A549 (cell line): Measurements from ENCODE around the gene HOXA5. TPM values are rescaled to one million over a fixed set of nuclear protein-coding genes. Genes with fewer than 3 reads are reported as not detected.

Experiments
- ATAC-seq, 2 experiments: fragments of 200-7000 bp in 1 of 2; fragments of >200 bp in 1 of 2; cut with Nextera tagmentation in 1 of 2; cut with Tn5 transposase in 1 of 2; 3 replicates each; pipeline versions ENCODE4 v1.8.0 to v1.9.1; 2018 to 2020; ENCODE audit warnings: mild to moderate bottlenecking in 1 of 2, moderate library complexity in 1 of 2
- CTCF ChIA-PET: fragments of 300-600 bp; sonication (Branson Sonifier 250); formaldehyde crosslinking; extraction: SDS; loops from one replicate; lab custom pipeline; 2021; ENCODE audit warnings: antibody characterized with exemption, inconsistent platforms; lab: Yijun Ruan, JAX
- POLR2A ChIA-PET: fragments of 350-600 bp; formaldehyde crosslinking; extraction: SDS; loops from one replicate; lab custom pipeline; 2021; ENCODE audit warnings: antibody characterized with exemption, inconsistent platforms; lab: Yijun Ruan, JAX
- DNase-seq, 2 experiments: peaks; one replicate each; pipeline versions ENCODE4 v3.0.0 to v3.0.0-alpha.2; 2011 to 2016; ENCODE audit warnings: low read depth in 1 of 2, low spot score in 1 of 2
- FAIRE-seq: peaks from 2 replicates; lab custom pipeline; 2011; peaks lifted over from hg19 to GRCh38; lab: Jason Lieb, UNC
- H3K27ac ChIP-seq, 2 experiments: fragments of >200 bp; sonication (Bioruptor Twin); formaldehyde crosslinking; 3 replicates each; pipeline ENCODE4 v1.5.1; 2016 to 2017
- H3K4me1 ChIP-seq: fragments of >200 bp; sonication (Bioruptor Twin); formaldehyde crosslinking; 3 replicates; pipeline ENCODE4 v1.6.1; 2016
- H3K4me2 ChIP-seq: fragments of >200 bp; sonication (Bioruptor Twin); formaldehyde crosslinking; 3 replicates; pipeline ENCODE4 v1.6.1; 2016
- H3K4me3 ChIP-seq: fragments of >200 bp; sonication (Bioruptor Twin); formaldehyde crosslinking; 3 replicates; pipeline ENCODE4 v1.5.1; 2016
- H3K9me3 ChIP-seq: fragments of >200 bp; sonication (Bioruptor Twin); formaldehyde crosslinking; 3 replicates; pipeline ENCODE4 v1.6.1; 2016
- BHLHE40 ChIP-seq: IDR thresholded peaks from 2 replicates; pipeline ENCODE4 v1.6.1; 2012; ENCODE audit warnings: low read depth, low read length, inconsistent platforms
- CBX8 ChIP-seq: fragments of 200-600 bp; sonication (generic); IDR thresholded peaks from 2 replicates; pipeline ENCODE4 v1.6.1; 2016
- CEBPB ChIP-seq, 2 experiments: fragments of >200 bp in 1 of 2; sonication (Bioruptor Twin) in 1 of 2; formaldehyde crosslinking in 1 of 2; IDR thresholded peaks; 2 replicates each; pipeline ENCODE4 v1.6.1; 2012 to 2016
- CTCF ChIP-seq: fragments of >200 bp; sonication (Bioruptor Twin); formaldehyde crosslinking; IDR thresholded peaks from 3 replicates; pipeline ENCODE4 v1.5.1; 2016
- E2F6 ChIP-seq: IDR thresholded peaks from 2 replicates; pipeline ENCODE4 v1.6.1; 2012; ENCODE audit warnings: low read depth, borderline replicate concordance
- EHMT2 ChIP-seq: fragments of 200-600 bp; sonication (generic); IDR thresholded peaks from 2 replicates; pipeline ENCODE4 v1.6.1; 2016; ENCODE audit warnings: antibody characterized with exemption, low read depth, mild to moderate bottlenecking, moderate library complexity
- ESRRA ChIP-seq: fragments of 150-350 bp; IDR thresholded peaks from 2 replicates; pipeline ENCODE4 v1.6.1; 2014; ENCODE audit warnings: mild to moderate bottlenecking, low read length, borderline replicate concordance
- FOSL2 ChIP-seq, 2 experiments: fragments of 450-650 bp in 1 of 2; fragments of >200 bp in 1 of 2; sonication (Bioruptor Twin) in 1 of 2; formaldehyde crosslinking; IDR thresholded peaks; 2 replicates each; pipeline versions ENCODE4 v1.5.0 to v1.6.1; 2016 to 2020; ENCODE audit warnings: mild to moderate bottlenecking in 1 of 2, moderate library complexity in 1 of 2
- GATA3 ChIP-seq: IDR thresholded peaks from 2 replicates; pipeline ENCODE4 v1.6.1; 2012; ENCODE audit warnings: borderline replicate concordance
- HDAC2 ChIP-seq: fragments of 200-600 bp; sonication (generic); IDR thresholded peaks from 2 replicates; pipeline ENCODE4 v1.6.1; 2016
- HOXA7 ChIP-seq: fragments of 250-450 bp; sonication (Bioruptor Pico); IDR thresholded peaks from 2 replicates; pipeline ENCODE4 v1.5.0; 2020; ENCODE audit warnings: mild to moderate bottlenecking, moderate library complexity
- HOXB13 ChIP-seq: fragments of 250-450 bp; sonication (Bioruptor Pico); IDR thresholded peaks from 2 replicates; pipeline ENCODE4 v1.5.0; 2020; ENCODE audit warnings: low read depth, mild to moderate bottlenecking, moderate library complexity
- HOXB5 ChIP-seq: fragments of 250-450 bp; sonication (Bioruptor Pico); IDR thresholded peaks from 2 replicates; pipeline ENCODE4 v1.5.0; 2020; ENCODE audit warnings: mild to moderate bottlenecking, moderate library complexity
- JUN ChIP-seq, 2 experiments: fragments of >200 bp; sonication (Bioruptor Twin); formaldehyde crosslinking; IDR thresholded peaks; 2 replicates in 1 of 2; 3 replicates in 1 of 2; pipeline ENCODE4 v1.6.1; 2016 to 2017
- JUNB ChIP-seq: fragments of >200 bp; sonication (Bioruptor Twin); formaldehyde crosslinking; IDR thresholded peaks from 2 replicates; pipeline ENCODE4 v1.6.1; 2016
- NFE2L2 ChIP-seq: fragments of 150-350 bp; conservative IDR thresholded peaks from 2 replicates; pipeline ENCODE4 v1.6.1; 2014; ENCODE audit warnings: low read length
- PHF8 ChIP-seq: fragments of 200-600 bp; sonication (generic); IDR thresholded peaks from 2 replicates; pipeline ENCODE4 v1.6.1; 2016; ENCODE audit warnings: low read depth, mild to moderate bottlenecking, antibody characterized with exemption, moderate library complexity, borderline replicate concordance
- POLR2A ChIP-seq: IDR thresholded peaks from 2 replicates; pipeline ENCODE4 v1.6.1; 2012; ENCODE audit warnings: mild to moderate bottlenecking, low read length
- RARB ChIP-seq: fragments of 250-450 bp; sonication (Bioruptor Pico); IDR thresholded peaks from 2 replicates; pipeline ENCODE4 v1.8.0; 2021; ENCODE audit warnings: mild to moderate bottlenecking, moderate library complexity
- RCOR1 ChIP-seq: fragments of 150-350 bp; IDR thresholded peaks from 2 replicates; pipeline ENCODE4 v1.6.1; 2014; ENCODE audit warnings: antibody characterized with exemption, low read length, low read depth
- REST ChIP-seq: fragments of 200-600 bp; sonication (generic); IDR thresholded peaks from 2 replicates; pipeline ENCODE4 v1.6.1; 2016; ENCODE audit warnings: antibody characterized with exemption, mild to moderate bottlenecking, moderate library complexity
- RFX5 ChIP-seq: fragments of 450-650 bp; IDR thresholded peaks from 2 replicates; pipeline ENCODE4 v1.7.1; 2014; ENCODE audit warnings: antibody characterized with exemption, mild to moderate bottlenecking, moderate library complexity
- TFCP2L1 ChIP-seq: fragments of 250-450 bp; sonication (Bioruptor Pico); IDR thresholded peaks from 2 replicates; pipeline ENCODE4 v1.5.0; 2021; ENCODE audit warnings: mild to moderate bottlenecking
- TP53 ChIP-seq: fragments of 250-450 bp; sonication (Bioruptor Pico); IDR thresholded peaks from 2 replicates; pipeline ENCODE4 v1.5.0; 2021; ENCODE audit warnings: mild to moderate bottlenecking, moderate library complexity
- USF2 ChIP-seq: fragments of 450-650 bp; IDR thresholded peaks from 2 replicates; pipeline ENCODE4 v1.6.1; 2014; ENCODE audit warnings: antibody characterized with exemption
- ZC3H11A ChIP-seq: fragments of 450-650 bp; IDR thresholded peaks from 2 replicates; pipeline ENCODE4 v1.6.1; 2014; ENCODE audit warnings: antibody characterized with exemption, mild to moderate bottlenecking
- ZNF302 ChIP-seq: fragments of 250-450 bp; sonication (Bioruptor Pico); IDR thresholded peaks from 2 replicates; pipeline ENCODE4 v1.9.0; 2021; ENCODE audit warnings: inconsistent platforms, mild to moderate bottlenecking, moderate library complexity
- WGBS: methylation state at CpG from one replicate; pipeline ENCODE4 v1.1.6; 2017; ENCODE audit errors: missing lambda C conversion rate; 5-methylcytosine and 5-hydroxymethylcytosine counted together
- polyA plus RNA-seq, 4 experiments: library from polyadenylated mRNA; depleted of rRNA in 3 of 4; stranded (reverse); fragments of >200 nt; fragmentation: RNase III in 1 of 4; extraction: RNeasy Plus Mini Kit Qiagen cat#74134 plus additional on column Dnase treatment in 1 of 4; gene quantifications; 2 replicates in 3 of 4; 3 replicates in 1 of 4; pipeline ENCODE4 v1.2.3, GENCODE V29; 2011 to 2017

HOXA5 gene
- polyA plus RNA-seq, 2 of the 4 experiments (the other 2 are of a cell fraction) = 4.0 to 6.5 TPM

GRCh38 chr7:27161721-27162560 lies 18.5 kb upstream of the HOXA5 start:
- no peak for ATAC-seq
- TF ChIP-seq EHMT2 (no peak), HOXB5 (no peak), RCOR1 (no peak), HDAC2 (no peak), CTCF (no peak), NFE2L2 (no peak), GATA3 (no peak), BHLHE40 (no peak), CEBPB (IDR thresholded peaks at IDR 0.05) (no peak), PHF8 (no peak), JUNB (no peak), HOXA7 (CRISPR knock-in tag) (no peak), HOXB13 (CRISPR knock-in tag) (no peak), FOSL2 (IDR thresholded peaks at IDR 0.05) (no peak), FOSL2 (CRISPR knock-in tag; IDR thresholded peaks at IDR 0.05) (no peak), TP53 (CRISPR knock-in tag) (no peak), RARB (CRISPR knock-in tag) (no peak), POLR2A (no peak), E2F6 (no peak), RFX5 (no peak)
- TF ChIP-seq, all 56 proteins: peak for 0
- 0 out of 3 replicates have a peak, but pooled peaks cover 3% of the 10 kb centered on the region for H3K4me1 ChIP-seq
- 81% methylated on average over 25 of the region's 30 CpGs for WGBS
- H3K27ac ChIP-seq = no peak overlapping the region
- no peak overlapping the region; the same call in 2 of the 3 replicates for H3K4me2 ChIP-seq
- FAIRE-seq (no peak), DNase-seq (no peak)
- POLR2A ChIA-PET = no interaction called here
- no peak overlapping the region for H3K4me3 ChIP-seq
- CTCF ChIA-PET = interaction anchor here (0.7 to 7.0 kb wide), 25 partner anchors 9 to 1269 kb away, joined by 3 to 160 read pairs (median 6); partner anchors contain the start of genes HOXA10, HOXA3, HOXA5 and HOXA6
- H3K9me3 ChIP-seq = no peaks in the 10 kb centered on the region

- ATAC-seq = no peak
- H3K4me1 ChIP-seq = 0 out of 3 replicates have a peak, but pooled peaks cover 3% of the 10 kb centered on the region
- no peaks in the 10 kb centered on the region for H3K9me3 ChIP-seq
- FAIRE-seq = no peak
- DNase-seq = no peak
- H3K4me3 ChIP-seq = peak overlapping the region; percentile 65
- ChIA-PET CTCF (interaction anchor here (0.6 to 7.0 kb wide), 57 partner anchors 9 to 1305 kb away, joined by 3 to 160 read pairs (median 4); partner anchors contain the start of genes HOXA10, HOXA3, HOXA5 and HOXA6), POLR2A (interaction anchor here (0.6 to 1.3 kb wide), 4 partner anchors 11 to 963 kb away, joined by 3 to 14 read pairs (median 4); no protein-coding TSS in a partner anchor)
- WGBS = 32% methylated on average over 23 of the region's 27 CpGs
- peak overlapping the region; percentile 96 for H3K4me2 ChIP-seq
- H3K27ac ChIP-seq = peak overlapping the region; percentile 86; a peak in 5 of 6 replicates
- TF ChIP-seq REST (no peak), JUN (IDR thresholded peaks at IDR 0.05) (no peak), ZNF302 (CRISPR knock-in tag) (no peak), USF2 (no peak), ESRRA (no peak), ZC3H11A (no peak), TFCP2L1 (CRISPR knock-in tag) (no peak), CBX8 (no peak), HOXA7 (CRISPR knock-in tag) (no peak), PHF8 (no peak), EHMT2 (no peak), E2F6 (no peak)
These were observed 17.8 kb upstream of the HOXA5 start for GRCh38 chr7:27161214-27161720.
